ENCODE results near the gene METTL27. TPM values are rescaled to one million over a fixed set of nuclear protein-coding genes. Genes with fewer than 3 reads are reported as not detected.
A peak's percentile ranks its signal among the peaks of the same experiment; 100 is the strongest.

METTL27 gene
- total and polyA plus RNA-seq, 9 of the 15 experiments (the other 6 are each of a cell fraction or from before 2014, with no cell fraction given) = 0.08 to 0.82 (median 0.33) TPM; not detected in 4

GRCh38 chr7:73851410-73852338 lies 9.4 kb upstream of the METTL27 start (continued):
- TF ChIP-seq DEAF1 (CRISPR knock-in tag; IDR thresholded peaks at IDR 0.05) (no peak), TFAM (CRISPR knock-in tag; conservative IDR thresholded peaks at IDR 0.05) (no peak), TRIM24 (IDR thresholded peaks at IDR 0.05) (peak in 1 of 2 experiments; percentile 61; a peak in 2 of 4 replicates), BRF2 (IDR thresholded peaks at IDR 0.05; ENCODE audit: borderline replicate concordance, insufficient read depth, insufficient read length) (no peak), POLR2B (IDR thresholded peaks at IDR 0.05; ENCODE audit: low read depth, partially characterized antibody) (no peak), E4F1 (CRISPR knock-in tag; IDR thresholded peaks at IDR 0.05; ENCODE audit: borderline replicate concordance) (no peak), RBM39 (optimal IDR thresholded peaks at IDR 0.05; ENCODE audit: low read depth, low read length) (no peak), TSC22D4 (tag; IDR thresholded peaks at IDR 0.05) (no peak), SUPT5H (IDR thresholded peaks at IDR 0.05) (no peak), RBBP5 (IDR thresholded peaks at IDR 0.05; ENCODE audit: borderline replicate concordance, insufficient read depth, low read length, poor library complexity, severe bottlenecking) (no peak), HMGXB4 (CRISPR knock-in tag; IDR thresholded peaks at IDR 0.05) (no peak), HDAC3 (IDR thresholded peaks at IDR 0.05; ENCODE audit: borderline replicate concordance, partially characterized antibody) (peak; percentile 68), NR1H2 (CRISPR knock-in tag; IDR thresholded peaks at IDR 0.05) (no peak), COPS2 (conservative IDR thresholded peaks at IDR 0.05) (no peak), ZKSCAN3 (CRISPR knock-in tag; IDR thresholded peaks at IDR 0.05) (no peak), CBFA2T2 (conservative IDR thresholded peaks at IDR 0.05) (peak; percentile 21; the same call in 1 of the 2 replicates)
